GM23338 (cell line): ENCODE data around the gene DNTTIP2. TPM values are rescaled to one million over a fixed set of nuclear protein-coding genes. Genes with fewer than 3 reads are reported as not detected.

Experiments used
- ATAC-seq: fragments of 200-7000 bp; cut with Tn5 transposase; 3 replicates; pipeline ENCODE4 v1.9.1; 2020
- DNase-seq: peaks from one replicate; pipeline ENCODE4 v3.0.0-alpha.2; 2015; ENCODE audit warnings: low spot score
- H2AFZ ChIP-seq: fragments of 200-600 bp; sonication (generic); 2 replicates; pipeline ENCODE4 v1.8.0; 2016; ENCODE audit warnings: antibody characterized with exemption, mild to moderate bottlenecking, moderate library complexity
- H3F3A ChIP-seq: fragments of 200-600 bp; sonication (generic); replicated peaks from 2 replicates; pipeline ENCODE4 v1.8.0; 2017; ENCODE audit warnings: antibody characterized with exemption, mixed run types, low read depth
- H3K27ac ChIP-seq: fragments of 200-600 bp; sonication (generic); 2 replicates; pipeline ENCODE4 v1.6.1; 2016; ENCODE audit warnings: low read depth
- H3K27me3 ChIP-seq: fragments of 200-600 bp; sonication (generic); 2 replicates; pipeline ENCODE4 v1.8.0; 2016; ENCODE audit warnings: mild to moderate bottlenecking, mixed run types, moderate library complexity; ENCODE audit not compliant: insufficient read depth
- H3K36me3 ChIP-seq: fragments of 200-600 bp; sonication (generic); 2 replicates; pipeline ENCODE4 v1.8.0; 2016; ENCODE audit warnings: mild to moderate bottlenecking; ENCODE audit not compliant: insufficient read depth
- H3K4me1 ChIP-seq: fragments of 200-600 bp; sonication (generic); 2 replicates; pipeline ENCODE4 v1.8.0; 2016; ENCODE audit warnings: mild to moderate bottlenecking, moderate library complexity; ENCODE audit not compliant: insufficient read depth
- H3K4me2 ChIP-seq: fragments of 200-600 bp; sonication (generic); 2 replicates; pipeline ENCODE4 v1.7.1; 2017; ENCODE audit warnings: mixed run types
- H3K4me3 ChIP-seq: fragments of 200-600 bp; sonication (generic); 2 replicates; pipeline ENCODE4 v1.6.1; 2016; ENCODE audit warnings: mixed run types
- H3K79me2 ChIP-seq: fragments of 200-600 bp; sonication (generic); replicated peaks from 2 replicates; pipeline ENCODE4 v1.8.0; 2017; ENCODE audit warnings: mild to moderate bottlenecking; ENCODE audit not compliant: insufficient read depth
- H3K9me2 ChIP-seq: fragments of 200-600 bp; sonication (generic); 2 replicates; pipeline ENCODE4 v1.8.0; 2017; ENCODE audit not compliant: insufficient read depth
- H4K20me1 ChIP-seq: fragments of 200-600 bp; sonication (generic); replicated peaks from 2 replicates; pipeline ENCODE4 v1.8.0; 2017; ENCODE audit warnings: mild to moderate bottlenecking; ENCODE audit not compliant: insufficient read depth
- H3K27ac Mint-ChIP-seq: 2 replicates; pipeline ENCODE4 v1.8.0; 2020; ENCODE audit warnings: inconsistent platforms, mild to moderate bottlenecking, moderate library complexity, mixed read lengths
- H3K27me3 Mint-ChIP-seq: 3 replicates; pipeline ENCODE4 v1.8.0; 2022; ENCODE audit warnings: low read depth, mild to moderate bottlenecking, moderate library complexity, mixed read lengths, inconsistent platforms; ENCODE audit not compliant: insufficient read depth, poor library complexity
- H3K36me3 Mint-ChIP-seq: 3 replicates; pipeline ENCODE4 v1.8.0; 2021; ENCODE audit warnings: low read depth, mild to moderate bottlenecking, inconsistent platforms, moderate library complexity, mixed read lengths
- H3K4me1 Mint-ChIP-seq: 3 replicates; pipeline ENCODE4 v1.8.0; 2020; ENCODE audit warnings: mild to moderate bottlenecking, inconsistent platforms, mixed read lengths
- H3K4me3 Mint-ChIP-seq: 3 replicates; pipeline ENCODE4 v1.8.0; 2021; ENCODE audit warnings: moderate library complexity, mild to moderate bottlenecking, inconsistent platforms, mixed read lengths
- H3K9me3 Mint-ChIP-seq: 3 replicates; pipeline ENCODE4 v1.8.0; 2020; ENCODE audit warnings: moderate library complexity, mild to moderate bottlenecking, inconsistent platforms, mixed read lengths
- CTCF ChIP-seq, 2 experiments: fragments of 200-600 bp in 1 of 2; sonication (generic) in 1 of 2; conservative IDR thresholded peaks; 2 replicates each; pipeline versions ENCODE4 v1.5.1 to v1.6.1; 2016 to 2017; ENCODE audit warnings: antibody characterized with exemption in 2 of 2, low read depth in 2 of 2, mild to moderate bottlenecking in 2 of 2, moderate library complexity in 1 of 2
- ETS1 ChIP-seq: IDR thresholded peaks from 2 replicates; pipeline ENCODE4 v1.6.1; 2016; ENCODE audit warnings: antibody characterized with exemption
- EZH2 ChIP-seq: fragments of 200-600 bp; sonication (generic); IDR thresholded peaks from one replicate; pipeline ENCODE4 v1.8.0; 2017; ENCODE audit warnings: antibody characterized with exemption, mild to moderate bottlenecking, low read depth; ENCODE audit not compliant: unreplicated experiment
- EZH2phosphoT487 ChIP-seq: fragments of 200-600 bp; sonication (generic); IDR thresholded peaks from one replicate; pipeline ENCODE4 v1.8.1; 2018; ENCODE audit warnings: antibody characterized with exemption; ENCODE audit not compliant: unreplicated experiment
- POLR2AphosphoS5 ChIP-seq: IDR thresholded peaks from 2 replicates; pipeline ENCODE4 v1.6.1; 2016; ENCODE audit warnings: antibody characterized with exemption, low read depth
- REST ChIP-seq: IDR thresholded peaks from one replicate; pipeline ENCODE4 v1.6.1; 2018; ENCODE audit warnings: antibody characterized with exemption; ENCODE audit not compliant: unreplicated experiment
- STAT1 ChIP-seq: IDR thresholded peaks from one replicate; pipeline ENCODE4 v1.6.1; 2016; ENCODE audit warnings: antibody characterized with exemption; ENCODE audit not compliant: unreplicated experiment
- ZNF114 ChIP-seq: fragments of 250-450 bp; sonication (Bioruptor Pico); IDR thresholded peaks from 2 replicates; pipeline ENCODE4 v1.5.0; 2020; ENCODE audit warnings: mild to moderate bottlenecking, moderate library complexity
- ZNF462 ChIP-seq: fragments of 250-450 bp; sonication (Bioruptor Pico); IDR thresholded peaks from 2 replicates; pipeline ENCODE4 v1.5.0; 2020; ENCODE audit warnings: mild to moderate bottlenecking, moderate library complexity
- polyA plus RNA-seq: library from polyadenylated mRNA; unstranded; fragments of >200 nt; fragmentation: Nextera tagmentation; extraction: Ambion mirVana; gene quantifications from 2 replicates; pipeline ENCODE4 v1.2.1, GENCODE V29; 2016
- total RNA-seq: library from RNA; depleted of rRNA; stranded (reverse); fragments of >200 nt; shearing (Covaris generic); gene quantifications from 2 replicates; pipeline ENCODE4 v1.2.3, GENCODE V29; 2014

DNTTIP2 gene
- total and polyA plus RNA-seq, 2 experiments from 2014 or later, result 48.1 to 91.3 TPM

GRCh38 chr1:93904228-93904627, 25.2 kb upstream of the DNTTIP2 start:
- Histone ChIP-seq H3K36me3 (0 out of 2 replicates have a peak, but pooled peaks cover 6% of the 10 kb centered on the region), H2AFZ (no peak overlapping the region), H3K4me1 (peaks cover 16% of the 10 kb centered on the region), H3K79me2 (peaks cover 51% of the 10 kb centered on the region), H3K27ac (no peak overlapping the region), H3K27me3 (peaks cover 9% of the 10 kb centered on the region; the same call in 1 of the 2 replicates), H3K9me2 (no peaks in the 10 kb centered on the region), H3K4me2 (no peak overlapping the region), H4K20me1 (no peaks in the 10 kb centered on the region), H3F3A (no peaks in the 10 kb centered on the region), H3K4me3 (no peak overlapping the region)
- no peak for ATAC-seq
- H3K4me1 Mint-ChIP-seq, result peaks cover 14% of the 10 kb centered on the region
- H3K9me3 Mint-ChIP-seq, result no peaks in the 10 kb centered on the region
- DNase-seq, result no peak
- no peak overlapping the region for H3K4me3 Mint-ChIP-seq
- no peak overlapping the region for H3K27ac Mint-ChIP-seq
- TF ChIP-seq POLR2AphosphoS5 (no peak), CTCF (conservative IDR thresholded peaks at IDR 0.05; ENCODE audit: low read depth in 2 of 2) (no peak), ZNF462 (no peak), STAT1 (no peak), EZH2phosphoT487 (no peak), ETS1 (no peak), ZNF114 (CRISPR knock-in tag) (no peak), REST (no peak), EZH2 (no peak)
- H3K36me3 Mint-ChIP-seq, result peaks cover 2% of the 10 kb centered on the region; the same call in 1 of the 3 replicates
- peaks cover 3% of the 10 kb centered on the region for H3K27me3 Mint-ChIP-seq
